ENCODE data around the gene UBA5.

The UBA5 gene

GRCh38 chr3:132657869-132658747, 2.0 kb upstream of the UBA5 start:
- Histone ChIP-seq H3F3A (ENCODE audit: insufficient read depth, low read length) (no peaks in the 10 kb centered on the region), H3K9ac (ENCODE audit: low read length) (no peak overlapping the region; the same call in 1 of the 2 replicates), H3K4me2 (ENCODE audit: low read length) (peak overlapping the region; percentile 91), H3K4me1 (ENCODE audit: insufficient read depth, low read length, severe bottlenecking) (peaks cover 35% of the 10 kb centered on the region), H2AFZ (ENCODE audit: low read length) (no peak overlapping the region), H3K27me3 (ENCODE audit: insufficient read depth, low read length) (no peaks in the 10 kb centered on the region), H3K9me2 (ENCODE audit: low read depth, low read length) (no peaks in the 10 kb centered on the region), H4K20me1 (ENCODE audit: insufficient read depth, low read length) (no peaks in the 10 kb centered on the region), H3K27ac (ENCODE audit: low read depth, low read length, poor library complexity, severe bottlenecking) (no peak overlapping the region), H3K9me3 (ENCODE audit: low read length) (no peaks in the 10 kb centered on the region), H3K4me3 (ENCODE audit: low read depth, low read length, poor library complexity, severe bottlenecking) (peak overlapping the region; percentile 80), H3K79me2 (ENCODE audit: insufficient read depth, low read length) (peaks cover 25% of the 10 kb centered on the region), H3K36me3 (ENCODE audit: insufficient read depth, low read length) (no peaks in the 10 kb centered on the region)
- no peak for TF ChIP-seq CTCF (IDR thresholded peaks at IDR 0.05; ENCODE audit: low read length)
- no peak for TF ChIP-seq EZH2 (IDR thresholded peaks at IDR 0.05; ENCODE audit: borderline replicate concordance, low read length)

- Histone ChIP-seq H3F3A (ENCODE audit: insufficient read depth, low read length) (no peaks in the 10 kb centered on the region), H3K79me2 (ENCODE audit: insufficient read depth, low read length) (peaks cover 32% of the 10 kb centered on the region), H3K9ac (ENCODE audit: low read length) (peak overlapping the region; percentile 83), H3K4me1 (ENCODE audit: insufficient read depth, low read length, severe bottlenecking) (peaks cover 35% of the 10 kb centered on the region), H2AFZ (ENCODE audit: low read length) (0 out of 2 replicates have a peak overlapping the region, but pooled peaks have one; percentile 22), H3K27ac (ENCODE audit: low read depth, low read length, poor library complexity, severe bottlenecking) (no peak overlapping the region), H3K4me3 (ENCODE audit: low read depth, low read length, poor library complexity, severe bottlenecking) (peak overlapping the region; percentile 80), H3K9me2 (ENCODE audit: low read depth, low read length) (no peaks in the 10 kb centered on the region), H3K36me3 (ENCODE audit: insufficient read depth, low read length) (no peaks in the 10 kb centered on the region), H3K4me2 (ENCODE audit: low read length) (peak overlapping the region; percentile 91), H4K20me1 (ENCODE audit: insufficient read depth, low read length) (no peaks in the 10 kb centered on the region), H3K27me3 (ENCODE audit: insufficient read depth, low read length) (no peaks in the 10 kb centered on the region), H3K9me3 (ENCODE audit: low read length) (no peaks in the 10 kb centered on the region)
- TF ChIP-seq EZH2 (IDR thresholded peaks at IDR 0.05; ENCODE audit: borderline replicate concordance, low read length), result no peak
- TF ChIP-seq CTCF (IDR thresholded peaks at IDR 0.05; ENCODE audit: low read length), result no peak
Measured at GRCh38 chr3:132659000-132659364, 1.1 kb upstream of the UBA5 start.

GRCh38 chr3:132659365-132660051, 621 bp upstream of the UBA5 start, which contains the start of gene ACAD11:
ACAD11 (minus strand) TSS chr3:132659809; CDS start chr3:132659751, 58 bp downstream.
- H3F3A ChIP-seq (ENCODE audit: insufficient read depth, low read length), result no peaks in the 10 kb centered on the region
- H3K4me3 ChIP-seq (ENCODE audit: low read depth, low read length, poor library complexity, severe bottlenecking), result peak within 1 kb of the TSS; percentile 80
- peak within 1 kb of the TSS; percentile 88 for H2AFZ ChIP-seq (ENCODE audit: low read length)
- H3K9me2 ChIP-seq (ENCODE audit: low read depth, low read length), result no peaks in the 10 kb centered on the region
- no peaks in the 10 kb centered on the region for H3K9me3 ChIP-seq (ENCODE audit: low read length)
- H3K27me3 ChIP-seq (ENCODE audit: insufficient read depth, low read length), result no peaks in the 10 kb centered on the region
- peak within 1 kb of the TSS; percentile 91 for H3K4me2 ChIP-seq (ENCODE audit: low read length)
- H3K27ac ChIP-seq (ENCODE audit: low read depth, low read length, poor library complexity, severe bottlenecking), result peak within 1 kb of the TSS; percentile 56
- H3K36me3 ChIP-seq (ENCODE audit: insufficient read depth, low read length), result no peaks in the 10 kb centered on the region
- peak; percentile 94 for TF ChIP-seq CTCF (IDR thresholded peaks at IDR 0.05; ENCODE audit: low read length)
- TF ChIP-seq EZH2 (IDR thresholded peaks at IDR 0.05; ENCODE audit: borderline replicate concordance, low read length), result no peak
- no peaks in the 10 kb centered on the region for H4K20me1 ChIP-seq (ENCODE audit: insufficient read depth, low read length)
- H3K9ac ChIP-seq (ENCODE audit: low read length), result peak within 1 kb of the TSS; percentile 83
- H3K4me1 ChIP-seq (ENCODE audit: insufficient read depth, low read length, severe bottlenecking), result peaks cover 35% of the 10 kb centered on the region
- H3K79me2 ChIP-seq (ENCODE audit: insufficient read depth, low read length), result peaks cover 37% of the 10 kb centered on the region
